HuH-7 (cell line): ENCODE data around the gene IGSF11.
"Not testable (repeated sequence)": the region's sequence is repeated elsewhere in the genome, so short reads cannot be mapped to it uniquely, and the experiment has no call there.

Experiments
- DNase-seq: peaks from one replicate; pipeline ENCODE4 v3.0.0; 2011; ENCODE audit warnings: low spot score

IGSF11 gene

GRCh38 chr3:119034256-119035013, at the start of gene IGSF11:
Gene IGSF11, minus strand, starts transcription at chr3:119034846. Its CDS starts 264 bp downstream, at chr3:119034582.
- DNase-seq: peak; percentile 77

- no peak for DNase-seq
These were observed 45.7 kb upstream of the IGSF11 start for GRCh38 chr3:119080364-119080763.

- no peak for DNase-seq
These were observed 38.8 kb upstream of the IGSF11 start for GRCh38 chr3:119073258-119074001.

GRCh38 chr3:119072451-119072850, 37.8 kb upstream of the IGSF11 start:
- DNase-seq: not testable (repeated sequence)

- no peak for DNase-seq
These were observed 35.1 kb upstream of the IGSF11 start for GRCh38 chr3:119069725-119070124.

- no peak for DNase-seq
These were observed 28.8 kb upstream of the IGSF11 start for GRCh38 chr3:119063471-119063870.

GRCh38 chr3:119062892-119063291, 28.2 kb upstream of the IGSF11 start:
- no peak for DNase-seq

- no peak for DNase-seq
These were observed 9.9 kb upstream of the IGSF11 start for GRCh38 chr3:119044593-119044992.

- DNase-seq: no peak
These were observed 7.5 kb upstream of the IGSF11 start for GRCh38 chr3:119042162-119042561.

- no peak for DNase-seq
These were observed 334 bp upstream of the IGSF11 start for GRCh38 chr3:119035014-119035346.

- no peak for DNase-seq
These were observed 1.0 kb downstream of the IGSF11 start for GRCh38 chr3:119033393-119034255.

- DNase-seq: no peak
These were observed 9.4 kb downstream of the IGSF11 start for GRCh38 chr3:119025171-119025795.

GRCh38 chr3:119019767-119020518, 14.7 kb downstream of the IGSF11 start:
- no peak for DNase-seq

- DNase-seq: no peak
These were observed 15.8 kb downstream of the IGSF11 start for GRCh38 chr3:119018690-119019463.

GRCh38 chr3:119015942-119016341, 18.7 kb downstream of the IGSF11 start:
- DNase-seq: no peak

GRCh38 chr3:119013951-119014350, 20.7 kb downstream of the IGSF11 start:
- no peak for DNase-seq

GRCh38 chr3:119011528-119011927, 23.1 kb downstream of the IGSF11 start:
- DNase-seq: no peak

GRCh38 chr3:118997190-118997589, 37.5 kb downstream of the IGSF11 start:
- no peak for DNase-seq

GRCh38 chr3:118991775-118992174, 42.9 kb downstream of the IGSF11 start:
- no peak for DNase-seq

- no peak for DNase-seq
These were observed 43.7 kb downstream of the IGSF11 start for GRCh38 chr3:118990823-118991560.
